ENCODE results near the gene CCDC9. TPM values are rescaled to one million over a fixed set of nuclear protein-coding genes. Genes with fewer than 3 reads are reported as not detected.
A peak's percentile ranks its signal among the peaks of the same experiment; 100 is the strongest.

CCDC9 gene
- total and polyA plus RNA-seq, 2 of the 8 experiments (the other 6 are each of a cell fraction or from before 2014, with no cell fraction given): 3.7 to 29.8 TPM

- H2AFZ ChIP-seq (ENCODE audit: low read length): no peak overlapping the region
- peak; percentile 78 for FAIRE-seq
- H2BK120ac ChIP-seq (replicated peaks; ENCODE audit: low read depth, low read length): no peak overlapping the region
- no peak overlapping the region for H2BK12ac ChIP-seq (ENCODE audit: low read depth, low read length)
- no peaks in the 10 kb centered on the region for H3K23me2 ChIP-seq (ENCODE audit: low read depth, low read length)
- peaks cover 0 to 14% (median 5%) of the 10 kb centered on the region in 4 experiments; a peak in 5 of 7 replicates for H3K4me1 ChIP-seq (replicated peaks in 1 of 4; ENCODE audit: control insufficient read depth in 3 of 4, insufficient read depth in 4 of 4, low read length in 3 of 4)
- WGBS, 2 experiments (ENCODE audit: extremely low coverage in 1 of 2, insufficient coverage in 1 of 2, insufficient read length in 1 of 2, insufficient replicate concordance in 2 of 2, low coverage in 1 of 2, low lambda C conversion rate in 2 of 2, missing lambda C conversion rate in 1 of 2): 91% methylated on average over 13 of the region's 13 CpGs; no CpG with 5 or more reads in 1 of the 2 experiments
- H3K4me2 ChIP-seq (ENCODE audit: insufficient read depth in 1 of 2, low read depth in 2 of 2, low read length in 2 of 2): no peak overlapping the region; a peak in 1 of 4 replicates
- H2BK20ac ChIP-seq (ENCODE audit: low read length): no peak overlapping the region
- H4K20me1 ChIP-seq (replicated peaks in 1 of 2; ENCODE audit: control insufficient read depth in 1 of 2, insufficient read depth in 2 of 2, low read length in 2 of 2): peaks cover 0 to 2% of the 10 kb centered on the region in 2 experiments
- H3K14ac ChIP-seq (ENCODE audit: insufficient read length): no peak overlapping the region
- H3K27me3 ChIP-seq (replicated peaks in 1 of 4; ENCODE audit: control insufficient read depth in 3 of 4, extremely low read depth in 1 of 4, insufficient read depth in 3 of 4, low read length in 3 of 4): no peaks in the 10 kb centered on the region
- H3K79me1 ChIP-seq (ENCODE audit: low read depth, low read length): no peaks in the 10 kb centered on the region
- H2BK5ac ChIP-seq (ENCODE audit: low read depth, low read length): no peak overlapping the region
- no peak overlapping the region for H3K4me3 ChIP-seq (ENCODE audit: extremely low read depth in 1 of 4, insufficient read depth in 2 of 4, low read depth in 3 of 4, low read length in 4 of 4)
- no peak overlapping the region for H4K5ac ChIP-seq (ENCODE audit: insufficient read length, low read depth, low read length)
- no peak overlapping the region for H3K18ac ChIP-seq (ENCODE audit: extremely low read depth, low read length)
- CTCF ChIA-PET (ENCODE audit: partially characterized antibody): interaction anchor here (0.6 to 11.2 kb wide), 25 partner anchors 8 to 913 kb away, joined by 3 to 303 read pairs (median 7); no protein-coding TSS in a partner anchor
- no peak overlapping the region for H3K4ac ChIP-seq (replicated peaks; ENCODE audit: insufficient read length, low read depth, low read length)
- H3K9me3 ChIP-seq (ENCODE audit: insufficient read depth in 2 of 2, low read depth in 1 of 2, low read length in 1 of 2): no peaks in the 10 kb centered on the region
- no peak overlapping the region for H4K8ac ChIP-seq (ENCODE audit: extremely low read depth, insufficient read depth, low read length)
- no peak overlapping the region for H3K56ac ChIP-seq (replicated peaks; ENCODE audit: insufficient read length, low read depth, low read length)
- POLR2A ChIA-PET (ENCODE audit: partially characterized antibody): interaction anchor here (0.9 to 10.6 kb wide), 16 partner anchors 10 to 96 kb away, joined by 3 to 195 read pairs (median 6); partner anchors contain the start of genes CCDC9, SAE1 and ZC3H4
- no peak overlapping the region for H3K23ac ChIP-seq (ENCODE audit: insufficient read length)
- H3K79me2 ChIP-seq (ENCODE audit: control insufficient read depth in 1 of 2, insufficient read depth in 2 of 2, low read length in 2 of 2): no peaks in the 10 kb centered on the region
- H2AK5ac ChIP-seq (ENCODE audit: low read depth, low read length): no peak overlapping the region
- H3K36me3 ChIP-seq (ENCODE audit: control insufficient read depth in 2 of 4, insufficient read depth in 4 of 4, low read length in 3 of 4): peaks cover 13 to 69% (median 37%) of the 10 kb centered on the region in 4 experiments
- H3K27ac ChIP-seq (ENCODE audit: low read depth, low read length): peak overlapping the region; percentile 51; the same call in 1 of the 2 replicates
- DNase-seq (ENCODE audit: low read depth in 1 of 2, low spot score in 2 of 2): no peak
- no peak overlapping the region for H3K9ac ChIP-seq (replicated peaks in 1 of 4; ENCODE audit: extremely low read depth in 1 of 4, low read depth in 3 of 4, low read length in 3 of 4)
- H4K91ac ChIP-seq (replicated peaks; ENCODE audit: insufficient read length, low read length): no peak overlapping the region
- H2BK15ac ChIP-seq (ENCODE audit: low read length): no peak overlapping the region
- TF ChIP-seq TBP (IDR thresholded peaks at IDR 0.05; ENCODE audit: low read depth, low read length): no peak
- TF ChIP-seq HDAC6 (IDR thresholded peaks at IDR 0.05; ENCODE audit: low read depth, low read length): no peak
- TF ChIP-seq HDAC2 (IDR thresholded peaks at IDR 0.05; ENCODE audit: borderline replicate concordance in 1 of 2, low read depth in 2 of 2, low read length in 2 of 2): no peak
- no peak for TF ChIP-seq CHD2 (IDR thresholded peaks at IDR 0.05; ENCODE audit: low read length)
- no peak for TF ChIP-seq NRF1 (IDR thresholded peaks at IDR 0.05; ENCODE audit: low read depth, low read length)
- TF ChIP-seq EP300 (IDR thresholded peaks at IDR 0.05; ENCODE audit: borderline replicate concordance in 1 of 2, low read depth in 2 of 2, low read length in 2 of 2): no peak
- no peak for TF ChIP-seq FOSL1 (IDR thresholded peaks at IDR 0.05; ENCODE audit: insufficient read depth, low read depth, low read length)
- no peak for TF ChIP-seq KDM1A (IDR thresholded peaks at IDR 0.05; ENCODE audit: borderline replicate concordance, low read length)
- no peak for TF ChIP-seq POLR2A (IDR thresholded peaks at IDR 0.05; ENCODE audit: control extremely low read depth in 1 of 2, low read depth in 2 of 2, low read length in 2 of 2)
- no peak for TF ChIP-seq TAF7 (optimal IDR thresholded peaks at IDR 0.05; ENCODE audit: borderline replicate concordance, low read depth, low read length)
- TF ChIP-seq CEBPB (IDR thresholded peaks at IDR 0.05; ENCODE audit: low read depth, low read length): no peak
- TF ChIP-seq KDM5A (IDR thresholded peaks at IDR 0.05; ENCODE audit: low read length): no peak
Measured at GRCh38 chr19:47209319-47210179, 46.8 kb upstream of the CCDC9 start.

Measured in H1 (cell line).